Limb (tissue), 2 donors: Measurements from ENCODE around the gene AZU1.
"Not testable (repeated sequence)": the region's sequence is repeated elsewhere in the genome, so short reads cannot be mapped to it uniquely, and the experiment has no call there.

Experiments
- DNase-seq, 2 donors: peaks; one replicate each; pipeline ENCODE4 v3.0.0-alpha.2; 2016; ENCODE audit errors: extremely low spot score in 2 of 2

The AZU1 gene

DNA sequence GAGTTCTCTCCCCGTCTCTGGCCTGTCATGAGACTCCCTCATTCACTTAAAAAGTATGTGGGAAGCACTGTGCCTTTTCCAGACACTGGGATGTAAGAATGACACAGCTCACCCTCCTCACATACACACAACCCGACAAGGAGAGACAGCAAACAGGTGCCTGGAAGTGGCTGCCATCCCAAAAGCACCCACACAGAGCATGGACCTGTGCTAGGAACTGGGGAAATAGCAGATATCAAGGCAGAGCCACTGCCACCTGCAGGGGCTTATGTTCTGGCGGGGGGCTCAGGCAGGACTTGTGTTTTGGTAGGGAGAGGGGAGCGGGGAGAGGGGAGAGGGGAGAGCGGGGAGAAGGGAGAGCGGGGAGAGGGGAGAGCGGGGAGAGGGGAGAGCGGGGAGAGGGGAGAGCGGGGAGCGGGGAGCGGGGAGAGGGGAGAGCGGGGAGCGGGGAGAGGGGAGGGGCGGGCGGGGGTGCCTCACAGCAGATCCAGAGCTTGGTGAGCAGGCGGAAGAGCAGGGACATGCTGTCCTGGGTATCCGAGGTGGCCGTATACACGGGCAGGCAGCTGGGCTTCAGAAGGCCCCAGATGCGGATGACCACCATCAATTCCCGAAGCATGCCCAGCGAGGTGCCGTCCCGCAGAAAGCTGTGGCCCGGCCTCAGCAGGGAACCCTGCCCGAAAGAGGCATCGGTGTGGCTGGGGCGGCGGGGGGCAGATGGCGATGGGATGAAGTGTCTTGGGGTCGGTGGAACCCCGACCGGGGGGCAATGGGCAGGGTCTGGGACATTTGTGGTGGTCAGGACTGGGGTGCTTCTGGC, 44.0 kb downstream of the AZU1 start:
- no peak for DNase-seq

- DNase-seq = no peak
Measured at GRCh38 chr19:872266-872951, 44.8 kb downstream of the AZU1 start.

- DNase-seq = no peak
Measured at GRCh38 chr19:873084-873483, 45.4 kb downstream of the AZU1 start.

- DNase-seq = no peak
Measured at GRCh38 chr19:873561-874041, 46.0 kb downstream of the AZU1 start.

GRCh38 chr19:875265-875879, 47.7 kb downstream of the AZU1 start:
- DNase-seq = no peak

- DNase-seq = no peak
Measured at GRCh38 chr19:876089-876488, 48.5 kb downstream of the AZU1 start.

- no peak for DNase-seq
Measured at GRCh38 chr19:876780-877314, 49.2 kb downstream of the AZU1 start.

DNA sequence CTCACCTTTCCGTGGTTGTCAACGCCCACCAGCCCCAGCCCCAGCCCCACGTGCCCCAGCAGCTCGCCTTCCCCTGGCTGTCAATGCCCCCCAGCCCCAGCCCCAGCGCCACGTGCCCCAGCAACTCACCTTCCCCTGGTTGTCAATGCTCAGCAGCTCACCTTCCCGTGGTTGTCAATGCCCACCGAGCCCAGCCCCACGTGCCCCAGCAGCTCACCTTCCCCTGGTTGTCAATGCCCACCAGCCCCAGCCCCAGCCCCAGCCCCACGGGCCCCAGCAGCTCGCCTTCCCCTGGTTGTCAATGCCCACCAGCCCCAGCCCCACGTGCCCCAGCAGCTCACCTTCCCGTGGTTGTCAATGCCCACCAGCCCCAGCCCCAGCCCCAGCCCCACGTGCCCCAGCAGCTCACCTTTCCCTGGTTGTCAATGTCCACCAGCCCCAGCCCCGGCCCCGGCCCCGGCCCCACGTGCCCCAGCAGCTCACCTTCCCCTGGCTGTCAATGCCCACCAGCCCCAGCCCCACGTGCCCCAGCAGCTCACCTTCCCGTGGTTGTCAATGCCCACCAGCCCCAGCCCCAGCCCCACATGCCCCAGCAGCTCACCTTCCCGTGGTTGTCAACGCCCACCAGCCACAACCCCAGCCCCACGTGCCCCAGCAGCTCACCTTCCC, 50.5 kb downstream of the AZU1 start:
- not testable (repeated sequence) for DNase-seq

DNA sequence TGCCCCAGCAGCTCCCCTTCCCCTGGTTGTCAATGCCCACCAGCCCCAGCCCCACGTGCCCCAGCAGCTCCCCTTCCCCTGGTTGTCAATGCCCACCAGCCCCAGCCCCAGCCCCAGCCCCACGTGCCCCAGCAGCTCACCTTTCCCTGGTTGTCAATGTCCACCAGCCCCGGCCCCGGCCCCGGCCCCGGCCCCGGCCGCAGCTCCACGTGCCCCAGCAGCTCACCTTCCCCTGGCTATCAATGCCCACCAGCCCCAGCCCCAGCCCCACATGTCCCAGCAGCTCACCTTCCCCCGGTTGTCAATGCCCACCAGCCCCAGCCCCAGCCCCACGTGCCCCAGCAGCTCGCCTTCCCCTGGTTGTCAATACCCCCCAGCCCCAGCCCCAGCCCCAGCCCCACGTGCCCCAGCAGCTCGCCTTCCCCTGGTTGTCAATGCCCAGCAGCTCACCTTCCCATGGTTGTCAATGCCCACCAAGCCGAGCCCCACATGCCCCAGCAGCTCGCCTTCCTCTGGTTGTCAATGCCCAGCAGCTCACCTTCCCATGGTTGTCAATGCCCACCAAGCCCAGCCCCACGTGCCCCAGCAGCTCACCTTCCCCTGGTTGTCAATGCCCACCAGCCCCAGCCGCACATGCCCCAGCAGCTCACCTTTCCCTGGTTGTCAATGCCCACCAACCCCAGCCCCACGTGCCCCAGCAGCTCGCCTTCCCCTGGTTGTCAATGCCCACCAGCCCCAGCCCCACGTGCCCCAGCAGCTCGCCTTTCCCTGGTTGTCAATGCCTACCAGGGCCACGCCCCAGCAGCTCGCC, 51.3 kb downstream of the AZU1 start:
- DNase-seq = not testable (repeated sequence)

DNA sequence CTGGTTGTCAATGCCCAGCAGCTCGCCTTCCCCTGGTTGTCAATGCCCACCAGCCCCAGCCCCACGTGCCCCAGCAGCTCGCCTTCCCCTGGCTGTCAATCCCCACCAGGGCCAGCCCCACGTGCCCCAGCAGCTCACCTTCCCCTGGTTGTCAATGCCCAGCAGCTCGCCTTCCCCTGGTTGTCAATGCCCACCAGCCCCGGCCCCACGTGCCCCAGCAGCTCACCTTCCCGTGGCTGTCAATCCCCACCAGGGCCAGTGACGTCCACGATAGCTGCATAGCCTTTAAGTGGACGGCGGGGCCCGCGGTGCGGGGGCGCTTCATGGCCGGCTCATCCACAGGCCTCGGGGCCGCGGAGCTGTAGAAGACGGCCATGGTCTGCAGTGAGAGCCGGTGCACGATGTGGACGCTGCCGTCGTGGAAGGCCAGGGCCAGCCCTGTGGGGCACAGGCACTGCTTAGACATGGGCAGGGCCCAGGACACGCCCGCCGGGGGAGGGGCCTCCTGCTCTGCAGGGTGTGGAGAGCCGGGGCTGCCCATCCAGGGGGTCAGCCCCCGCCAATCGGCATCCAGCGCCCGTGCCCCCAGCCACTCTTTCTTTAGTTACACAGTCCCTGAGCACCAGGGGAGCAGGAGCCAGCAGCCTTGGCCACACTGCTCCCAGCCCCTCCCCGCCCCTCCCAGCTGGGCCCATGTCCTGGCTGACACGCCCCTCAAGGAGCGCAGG, 52.2 kb downstream of the AZU1 start:
- DNase-seq = no peak
